HG03175 (cell line): ENCODE results near the gene PEA15.

Experiments used
- ATAC-seq: cut with Tn5 transposase; IDR thresholded peaks from one replicate; pipeline ENCODE4 v1.9.1; 2021; ENCODE audit warnings: mild to moderate bottlenecking, moderate library complexity; ENCODE audit not compliant: unreplicated experiment

Gene PEA15

GRCh38 chr1:160207771-160208556 is 2.8 kb downstream of the PEA15 start:
- no peak for ATAC-seq

- no peak for ATAC-seq
These were observed 3.6 kb downstream of the PEA15 start for GRCh38 chr1:160208557-160209320.

- no peak for ATAC-seq
These were observed 4.3 kb downstream of the PEA15 start for GRCh38 chr1:160209321-160210046.

GRCh38 chr1:160210561-160210960 is 5.4 kb downstream of the PEA15 start:
- no peak for ATAC-seq

- no peak for ATAC-seq
These were observed 6.0 kb downstream of the PEA15 start for GRCh38 chr1:160211046-160211790.

GRCh38 chr1:160214481-160215140 is 9.4 kb downstream of the PEA15 start:
- ATAC-seq, result no peak

- no peak for ATAC-seq
These were observed 11.1 kb downstream of the PEA15 start for GRCh38 chr1:160216301-160216700.

GRCh38 chr1:160217481-160218051 is 12.4 kb downstream of the PEA15 start:
- no peak for ATAC-seq

GRCh38 chr1:160219062-160219929 is 14.1 kb downstream of the PEA15 start:
- no peak for ATAC-seq

- ATAC-seq, result no peak
These were observed 15.1 kb downstream of the PEA15 start for GRCh38 chr1:160220301-160220700.

GRCh38 chr1:160221089-160221488 is 15.9 kb downstream of the PEA15 start:
- ATAC-seq, result no peak

- ATAC-seq, result no peak
These were observed 17.4 kb downstream of the PEA15 start for GRCh38 chr1:160222546-160222945.

- ATAC-seq, result no peak
These were observed 19.4 kb downstream of the PEA15 start for GRCh38 chr1:160224606-160225005.

- ATAC-seq, result no peak
These were observed 20.2 kb downstream of the PEA15 start for GRCh38 chr1:160225345-160225744.

- no peak for ATAC-seq
These were observed 21.4 kb downstream of the PEA15 start for GRCh38 chr1:160226623-160227022.

GRCh38 chr1:160227034-160227433 is 21.9 kb downstream of the PEA15 start:
- ATAC-seq, result no peak

- no peak for ATAC-seq
These were observed 22.4 kb downstream of the PEA15 start for GRCh38 chr1:160227561-160227960.

GRCh38 chr1:160228431-160228830 is 23.2 kb downstream of the PEA15 start:
- ATAC-seq, result no peak

GRCh38 chr1:160232911-160233310 is 27.7 kb downstream of the PEA15 start:
- ATAC-seq, result no peak
